GM21526 (cell line): Measurements from ENCODE around the gene CAPN15.

Experiments used
- ATAC-seq: cut with Tn5 transposase; IDR thresholded peaks from one replicate; pipeline ENCODE4 v1.9.1; 2021; ENCODE audit warnings: moderate library complexity; ENCODE audit not compliant: unreplicated experiment, low FRiP score

Gene CAPN15

DNA sequence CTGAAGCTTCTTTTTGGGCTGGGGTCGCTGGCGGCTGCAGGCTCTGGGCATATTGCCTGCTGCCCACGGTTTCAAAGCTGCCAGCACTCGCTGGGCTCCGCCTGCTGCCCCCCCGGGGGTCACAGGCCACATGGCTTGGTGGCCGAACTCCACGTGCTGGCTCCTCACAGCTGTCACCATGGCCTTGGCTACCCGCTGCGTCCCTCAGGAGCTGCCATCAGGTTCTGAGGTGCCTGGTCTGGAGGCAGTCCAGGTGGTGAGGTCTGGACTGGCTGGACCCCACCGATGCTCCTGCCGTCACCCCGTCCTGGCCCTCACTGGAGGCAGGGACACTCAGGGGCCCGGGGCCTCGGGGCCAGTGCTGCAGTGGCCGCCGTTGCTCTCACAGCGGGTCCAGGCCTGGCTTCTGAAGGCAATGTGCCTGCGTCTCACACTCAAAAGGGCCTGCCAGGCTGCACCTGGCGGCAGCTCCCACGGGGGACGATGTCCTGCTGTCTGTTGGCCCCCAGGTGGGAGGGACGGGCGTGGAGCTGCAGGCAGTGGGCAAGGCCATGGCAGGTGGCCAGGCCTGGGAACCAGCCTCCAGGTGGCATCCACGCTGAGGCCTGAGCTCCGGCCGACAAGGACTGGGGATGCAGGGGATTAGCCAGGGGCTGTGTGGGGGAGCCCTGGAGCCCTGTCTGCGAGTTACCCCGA lies 13.3 kb downstream of the CAPN15 start:
- no peak for ATAC-seq

DNA sequence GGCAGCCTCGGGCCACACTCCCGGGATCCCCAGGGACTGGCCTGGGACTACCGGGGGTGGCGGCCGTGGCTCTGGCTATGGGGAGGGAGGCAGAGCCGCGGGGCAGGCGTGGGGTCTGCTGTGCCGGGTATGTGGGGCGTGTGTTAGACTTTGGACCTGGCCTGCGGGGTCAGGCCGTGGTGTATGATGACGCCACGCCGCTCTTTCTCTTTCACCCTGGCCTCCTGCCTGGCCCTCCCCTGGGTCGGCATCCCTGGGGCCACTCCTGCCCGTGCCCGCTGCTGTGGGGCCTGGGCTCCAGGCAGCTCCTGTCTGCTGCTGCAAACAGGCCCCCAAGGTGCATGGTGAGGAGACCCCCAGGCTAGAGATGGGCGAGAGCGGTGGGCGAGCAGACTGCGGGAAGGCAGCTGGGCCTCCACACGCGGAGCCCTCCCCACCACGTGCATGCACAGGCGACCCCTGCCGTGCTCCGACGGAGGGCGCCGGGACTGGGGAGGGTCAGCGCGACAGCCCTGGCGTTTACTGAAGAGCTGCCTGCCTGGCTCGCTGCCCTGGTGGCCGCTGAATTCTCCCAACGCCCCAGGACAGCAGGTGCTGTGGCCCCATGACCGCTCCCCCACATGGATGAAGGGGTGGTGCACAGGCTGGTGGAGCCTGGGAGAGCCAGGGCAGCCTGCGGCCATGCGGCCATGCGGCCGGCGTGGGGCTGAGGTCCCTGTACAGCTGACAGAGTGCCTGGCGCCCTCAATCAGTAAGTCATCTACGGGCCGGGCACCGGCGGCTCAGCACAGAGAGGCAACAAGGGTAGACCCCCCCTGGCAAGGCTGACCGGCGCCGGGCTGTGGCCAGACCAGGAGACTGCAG lies 16.0 kb downstream of the CAPN15 start:
- ATAC-seq: no peak

DNA sequence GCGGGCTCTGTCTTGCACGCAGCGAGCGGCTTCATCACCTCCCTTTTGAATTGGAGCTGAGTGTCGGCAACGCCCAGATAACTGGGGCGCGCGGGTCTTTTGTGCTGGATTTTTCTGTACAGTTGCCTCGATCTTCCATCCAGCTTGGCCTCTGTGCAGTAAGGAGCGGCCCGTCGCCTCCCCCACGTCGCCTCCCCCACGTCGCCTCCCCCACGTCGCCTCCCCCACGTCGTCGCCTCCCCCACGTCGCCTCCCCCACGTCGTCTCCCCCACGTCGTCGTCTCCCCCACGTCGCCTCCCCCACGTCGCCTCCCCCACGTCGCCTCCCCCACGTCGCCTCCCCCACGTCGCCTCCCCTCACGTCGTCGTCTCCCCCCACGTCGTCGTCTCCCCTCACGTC lies 17.0 kb downstream of the CAPN15 start:
- no peak for ATAC-seq

DNA sequence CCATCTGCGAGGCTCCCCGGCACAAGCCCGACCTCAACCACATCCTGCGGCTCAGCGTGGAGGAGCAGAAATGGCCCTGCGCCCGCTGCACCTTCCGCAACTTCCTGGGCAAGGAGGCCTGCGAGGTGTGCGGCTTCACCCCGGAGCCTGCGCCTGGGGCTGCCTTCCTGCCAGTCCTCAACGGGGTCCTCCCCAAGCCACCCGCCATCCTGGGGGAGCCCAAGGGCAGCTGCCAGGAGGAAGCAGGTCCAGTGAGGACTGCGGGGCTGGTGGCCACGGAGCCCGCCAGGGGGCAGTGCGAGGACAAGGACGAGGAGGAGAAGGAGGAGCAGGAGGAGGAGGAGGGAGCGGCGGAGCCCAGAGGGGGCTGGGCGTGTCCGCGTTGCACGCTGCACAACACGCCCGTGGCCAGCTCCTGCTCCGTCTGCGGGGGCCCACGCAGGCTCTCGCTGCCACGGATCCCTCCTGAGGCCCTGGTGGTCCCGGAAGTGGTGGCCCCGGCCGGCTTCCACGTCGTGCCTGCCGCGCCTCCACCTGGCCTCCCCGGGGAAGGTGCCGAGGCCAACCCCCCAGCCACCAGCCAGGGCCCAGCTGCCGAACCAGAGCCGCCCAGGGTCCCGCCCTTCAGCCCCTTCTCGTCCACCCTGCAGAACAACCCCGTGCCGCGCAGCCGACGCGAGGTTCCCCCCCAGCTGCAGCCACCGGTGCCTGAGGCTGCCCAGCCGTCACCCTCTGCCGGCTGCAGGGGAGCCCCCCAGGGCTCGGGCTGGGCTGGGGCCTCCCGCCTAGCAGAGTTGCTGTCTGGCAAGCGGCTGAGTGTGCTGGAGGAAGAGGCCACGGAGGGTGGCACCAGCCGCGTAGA lies 19.6 kb downstream of the CAPN15 start:
- ATAC-seq: no peak

DNA sequence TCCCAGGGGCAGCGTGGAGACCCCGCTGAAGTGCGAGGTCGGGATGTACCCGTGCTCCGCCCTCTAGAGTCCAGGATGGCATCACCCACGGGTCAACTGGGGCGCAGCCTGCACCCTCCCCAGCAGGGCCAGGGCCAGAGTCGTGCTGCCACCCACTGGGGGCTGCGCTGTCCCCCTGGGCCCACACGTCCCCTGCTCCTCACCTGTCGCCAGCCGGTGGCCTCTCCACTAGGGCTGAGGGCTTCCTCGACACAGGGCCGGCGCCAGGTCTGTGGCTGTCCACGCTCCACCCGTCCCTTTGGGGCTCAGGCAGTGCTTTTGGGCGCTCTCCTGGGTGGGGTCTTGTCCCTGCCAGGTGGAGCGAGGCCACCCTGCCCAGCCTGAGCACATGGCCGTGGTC lies 21.1 kb downstream of the CAPN15 start:
- no peak for ATAC-seq

DNA sequence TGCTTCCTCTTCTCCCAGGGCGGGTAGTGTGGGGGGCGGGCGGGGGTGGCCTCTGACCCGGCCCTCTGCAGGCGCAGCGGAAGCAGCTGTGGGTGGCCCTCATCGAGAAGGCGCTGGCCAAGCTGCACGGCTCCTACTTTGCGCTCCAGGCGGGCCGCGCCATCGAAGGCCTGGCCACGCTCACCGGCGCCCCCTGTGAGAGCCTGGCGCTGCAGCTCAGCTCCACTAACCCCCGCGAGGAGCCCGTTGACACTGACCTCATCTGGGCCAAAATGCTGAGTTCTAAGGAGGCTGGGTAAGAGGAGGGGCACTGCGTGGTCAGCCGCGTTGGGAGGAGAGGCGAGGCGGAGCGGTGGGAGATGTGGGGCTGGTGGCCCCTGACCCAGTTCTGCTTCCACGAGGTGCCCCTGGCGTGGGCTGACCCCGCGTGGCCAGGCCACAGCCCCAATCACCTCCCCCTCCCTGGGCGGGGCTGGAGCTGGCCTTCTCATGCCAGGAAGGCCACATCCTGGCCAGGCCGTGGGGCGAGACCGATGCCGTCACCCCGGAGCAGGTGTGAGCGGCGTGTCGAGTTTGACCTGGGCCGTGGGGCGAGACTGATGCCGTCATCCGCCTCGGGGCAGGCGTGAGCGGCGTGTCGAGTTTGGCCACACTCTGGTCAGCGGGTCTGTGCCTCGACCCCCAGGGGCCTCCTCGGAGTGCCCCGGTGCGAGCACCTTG lies 22.2 kb downstream of the CAPN15 start:
- ATAC-seq: no peak

DNA sequence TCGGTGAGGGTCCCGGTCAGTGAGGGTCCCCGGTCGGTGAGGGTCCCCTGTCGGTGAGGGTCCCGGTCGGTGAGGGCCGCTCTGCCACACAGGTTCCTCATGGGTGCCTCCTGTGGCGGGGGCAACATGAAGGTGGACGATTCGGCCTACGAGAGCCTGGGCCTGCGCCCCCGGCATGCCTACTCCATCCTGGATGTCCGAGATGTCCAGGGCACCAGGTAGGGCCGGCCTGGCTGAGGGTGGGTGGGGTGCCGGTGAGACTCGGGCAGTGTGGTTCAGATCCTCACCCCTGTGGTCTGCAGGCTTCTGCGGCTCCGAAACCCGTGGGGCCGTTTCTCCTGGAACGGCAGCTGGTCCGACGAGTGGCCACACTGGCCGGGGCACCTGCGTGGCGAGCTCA lies 23.7 kb downstream of the CAPN15 start:
- no peak for ATAC-seq

DNA sequence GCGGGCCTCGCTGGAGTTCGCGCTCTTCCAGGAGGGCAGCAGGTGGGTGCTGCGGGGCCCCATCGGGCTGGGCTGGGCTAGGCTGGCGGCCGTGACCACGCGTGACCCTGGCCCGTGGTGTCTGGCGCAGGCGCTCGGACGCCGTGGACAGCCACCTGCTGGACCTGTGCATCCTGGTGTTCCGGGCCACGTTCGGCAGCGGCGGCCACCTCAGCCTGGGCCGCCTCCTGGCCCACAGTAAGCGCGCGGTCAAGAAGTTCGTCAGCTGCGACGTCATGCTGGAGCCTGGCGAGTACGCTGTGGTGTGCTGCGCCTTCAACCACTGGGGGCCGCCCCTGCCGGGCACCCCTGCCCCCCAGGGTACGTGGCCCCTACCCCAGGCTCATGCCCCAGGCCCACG lies 24.7 kb downstream of the CAPN15 start:
- no peak for ATAC-seq

DNA sequence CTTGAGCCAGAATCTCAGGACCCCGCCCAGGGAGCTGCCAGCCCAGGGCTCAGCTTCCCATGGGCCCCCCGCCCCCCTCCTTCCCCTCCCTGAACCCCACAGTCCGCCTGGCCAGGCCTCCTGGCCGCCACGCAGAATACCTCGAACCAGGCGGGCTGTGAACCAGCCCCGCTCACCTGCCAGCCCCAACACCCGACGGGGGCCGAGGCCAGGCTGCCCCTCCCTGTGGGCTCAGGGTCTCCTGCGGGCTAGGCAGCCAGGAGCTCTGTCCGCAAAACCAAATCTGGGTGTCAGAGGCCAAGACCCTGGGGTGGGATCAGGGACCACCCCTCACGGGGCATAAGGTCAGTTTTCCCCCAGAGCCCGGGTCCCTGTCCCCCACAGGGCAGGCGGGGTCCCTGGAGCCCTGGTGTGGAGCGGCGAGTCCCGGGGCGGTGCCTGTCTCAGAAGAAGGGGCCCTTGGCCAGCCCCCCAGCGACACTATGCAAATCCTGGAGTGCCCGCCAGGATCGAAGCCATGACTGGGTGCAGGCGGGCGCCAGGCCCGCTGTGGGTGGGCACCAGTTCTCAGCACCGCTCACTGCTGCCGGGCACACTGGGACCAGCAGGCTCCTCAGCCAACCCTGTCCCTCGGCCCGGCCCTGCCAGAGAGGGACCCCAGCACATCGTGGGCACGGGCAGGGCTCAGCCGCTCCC lies 26.2 kb downstream of the CAPN15 start:
- ATAC-seq: no peak

DNA sequence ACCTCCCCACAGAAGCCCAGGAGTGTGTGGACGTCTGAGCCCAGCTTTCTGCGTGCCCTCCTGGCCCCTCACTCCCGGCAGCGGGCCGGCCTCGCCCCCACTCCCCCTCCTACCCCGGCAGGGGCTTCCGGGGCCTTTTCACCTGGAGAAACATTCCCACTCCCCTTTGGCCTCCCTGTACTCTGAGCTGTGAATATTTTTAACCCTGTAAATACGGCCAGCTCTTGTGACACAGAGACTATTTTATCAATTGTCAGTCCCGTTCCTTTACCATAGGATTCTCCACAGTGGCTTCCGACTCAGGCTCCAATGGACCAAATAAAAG lies 26.7 kb downstream of the CAPN15 start:
- no peak for ATAC-seq

DNA sequence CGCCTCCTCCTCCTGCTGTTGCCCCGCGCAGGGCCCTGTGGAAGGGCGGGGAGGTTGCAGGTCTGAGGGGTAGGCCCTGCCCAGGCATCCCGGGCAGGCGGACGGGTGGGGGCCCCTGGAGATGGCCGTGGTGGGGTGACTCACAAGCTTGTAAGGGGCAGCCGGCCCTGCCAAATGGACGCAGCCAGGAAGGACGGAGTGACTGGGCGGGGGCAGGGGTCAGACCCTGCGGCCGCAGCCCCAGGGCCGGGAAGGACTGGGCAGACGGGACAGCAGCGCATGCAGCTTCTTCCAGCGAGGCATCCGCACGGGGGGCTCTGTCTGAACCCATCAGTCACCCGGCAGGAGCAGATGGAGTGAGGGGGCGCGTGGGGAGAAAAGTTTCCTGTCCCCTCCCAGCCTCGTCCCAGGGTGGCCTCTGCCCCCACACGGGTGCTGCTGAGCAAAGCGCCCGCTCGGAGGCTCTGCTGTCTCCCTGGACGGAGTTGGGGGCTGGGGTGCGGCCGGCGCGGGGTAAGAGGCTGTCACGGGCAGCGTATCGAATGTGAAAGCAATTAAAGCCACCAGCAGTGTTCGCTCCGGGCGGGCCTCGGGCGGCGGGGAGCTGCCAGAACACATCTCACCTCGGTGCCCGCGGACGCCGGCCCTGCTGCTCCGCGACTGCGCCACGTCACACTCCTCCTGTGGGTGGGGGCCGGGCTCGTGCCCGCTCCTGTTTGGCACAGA lies 27.3 kb downstream of the CAPN15 start:
- no peak for ATAC-seq

DNA sequence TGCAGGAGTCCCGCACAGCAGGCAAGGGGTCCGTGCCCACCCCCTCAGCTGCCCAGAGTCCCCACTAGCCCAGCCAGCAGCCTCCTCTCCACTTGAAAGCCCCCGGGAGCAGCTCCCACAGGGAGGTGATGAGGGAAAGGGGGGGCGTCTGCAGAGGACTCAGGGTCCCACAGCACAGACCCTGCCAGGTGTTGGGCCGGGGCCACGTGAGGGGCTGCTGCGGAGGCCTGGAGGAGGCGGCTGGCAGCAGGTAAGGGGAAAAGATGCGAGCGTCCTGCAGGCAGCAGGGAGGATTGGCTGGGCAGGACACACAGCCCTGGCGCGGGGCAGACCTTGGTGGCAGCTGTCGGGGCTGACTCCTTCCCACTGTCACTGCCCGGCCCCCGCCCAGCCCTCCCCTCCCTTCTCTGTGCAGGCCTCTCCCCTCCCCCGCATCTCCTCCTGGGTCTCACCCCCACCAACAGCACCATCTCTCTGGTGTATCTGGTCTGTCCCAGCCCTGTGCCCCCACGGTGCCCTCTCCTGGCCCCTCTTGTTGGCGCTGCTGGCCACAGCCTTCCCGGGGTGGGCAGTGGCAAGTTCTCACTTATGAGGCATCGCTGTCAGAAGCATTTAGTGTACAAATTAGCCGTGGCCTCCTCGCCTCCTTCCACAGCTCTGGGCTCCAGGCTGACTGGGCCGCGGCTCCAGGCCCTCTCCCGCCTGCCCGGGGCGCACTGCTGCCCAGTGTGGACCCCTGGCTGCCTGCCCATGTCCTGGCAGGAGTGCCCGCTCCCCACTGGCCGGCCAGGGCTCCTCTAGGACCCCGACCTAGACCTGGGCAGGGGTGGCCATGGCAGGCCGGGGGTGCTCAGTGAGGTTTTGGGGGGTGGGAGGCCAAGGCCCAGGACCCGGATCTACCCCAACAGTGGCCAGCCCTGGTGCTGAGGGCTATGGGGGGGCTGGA lies 28.3 kb downstream of the CAPN15 start:
- ATAC-seq: no peak

DNA sequence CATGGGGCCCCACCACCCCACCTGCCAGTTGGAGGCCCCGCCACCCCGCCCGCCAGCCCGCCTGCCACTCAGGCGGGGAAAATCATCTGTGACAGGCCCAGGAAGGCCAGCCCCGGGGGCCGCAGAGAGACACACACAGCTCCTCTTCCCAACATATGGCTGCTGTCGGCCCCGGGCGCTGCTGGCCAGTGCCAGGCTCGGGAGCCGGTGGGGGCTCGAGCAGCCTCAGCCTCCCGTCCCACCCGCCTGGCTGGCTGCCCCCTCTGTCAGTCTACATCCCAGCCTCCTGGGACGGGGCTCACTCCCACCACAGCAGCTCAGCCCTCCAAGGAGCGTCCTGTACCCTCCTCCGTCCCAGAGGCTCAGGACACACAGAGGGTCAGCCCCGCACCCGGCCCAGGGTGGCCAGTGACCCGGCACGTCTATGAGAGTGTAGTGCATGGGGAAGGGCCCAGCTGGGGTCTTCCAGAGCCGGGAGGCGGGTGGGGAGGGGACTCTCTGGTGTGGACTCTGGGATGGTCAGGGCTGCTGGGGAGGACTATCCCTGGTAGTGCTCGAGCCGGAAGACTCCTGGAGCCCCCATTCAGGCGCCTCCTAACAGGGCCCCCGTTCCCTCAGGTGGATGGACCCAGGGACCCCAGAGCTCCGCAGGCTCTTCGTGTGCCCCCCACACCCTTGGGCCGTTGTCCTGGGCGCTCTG lies 29.1 kb downstream of the CAPN15 start:
- no peak for ATAC-seq

DNA sequence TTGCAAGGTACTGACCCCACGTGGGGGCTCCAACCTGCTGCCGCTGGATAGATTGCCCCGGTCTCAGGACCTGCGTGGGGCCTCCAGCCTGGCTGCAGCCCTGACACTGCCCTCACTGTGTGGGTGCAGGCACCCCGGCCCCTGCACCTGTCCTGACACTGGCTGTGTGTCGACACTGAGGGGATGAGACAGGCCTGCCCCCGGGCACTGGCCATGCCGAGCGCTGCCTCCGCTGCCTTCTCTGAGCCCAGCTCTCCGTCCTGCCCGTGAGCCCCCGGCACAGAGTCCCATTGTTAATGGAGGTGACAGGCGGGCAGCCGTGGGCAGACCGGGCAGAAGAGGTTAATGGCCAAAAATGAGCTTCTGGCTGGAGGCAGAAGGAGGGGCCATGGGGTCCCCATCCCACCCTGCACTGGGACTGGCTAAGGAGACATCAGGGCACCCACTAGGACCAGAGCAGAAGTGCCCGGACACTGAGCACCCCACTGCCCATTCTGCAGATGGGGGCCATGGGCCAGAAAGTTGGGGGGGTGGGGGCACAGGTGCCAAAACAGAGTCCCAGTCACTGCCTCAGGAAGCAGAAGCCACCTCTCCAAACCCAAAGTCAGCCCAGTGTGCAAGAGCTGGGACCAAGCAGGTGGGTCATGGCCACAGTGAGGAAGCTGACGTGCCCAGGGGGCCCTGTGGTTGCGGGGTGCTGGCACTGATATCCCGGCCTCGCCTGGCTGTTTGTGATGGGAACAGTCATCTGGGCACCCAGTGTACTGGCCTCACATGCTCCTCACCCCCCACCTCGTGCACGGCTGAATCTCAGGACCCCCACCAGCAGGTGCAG lies 30.2 kb downstream of the CAPN15 start:
- ATAC-seq: no peak

DNA sequence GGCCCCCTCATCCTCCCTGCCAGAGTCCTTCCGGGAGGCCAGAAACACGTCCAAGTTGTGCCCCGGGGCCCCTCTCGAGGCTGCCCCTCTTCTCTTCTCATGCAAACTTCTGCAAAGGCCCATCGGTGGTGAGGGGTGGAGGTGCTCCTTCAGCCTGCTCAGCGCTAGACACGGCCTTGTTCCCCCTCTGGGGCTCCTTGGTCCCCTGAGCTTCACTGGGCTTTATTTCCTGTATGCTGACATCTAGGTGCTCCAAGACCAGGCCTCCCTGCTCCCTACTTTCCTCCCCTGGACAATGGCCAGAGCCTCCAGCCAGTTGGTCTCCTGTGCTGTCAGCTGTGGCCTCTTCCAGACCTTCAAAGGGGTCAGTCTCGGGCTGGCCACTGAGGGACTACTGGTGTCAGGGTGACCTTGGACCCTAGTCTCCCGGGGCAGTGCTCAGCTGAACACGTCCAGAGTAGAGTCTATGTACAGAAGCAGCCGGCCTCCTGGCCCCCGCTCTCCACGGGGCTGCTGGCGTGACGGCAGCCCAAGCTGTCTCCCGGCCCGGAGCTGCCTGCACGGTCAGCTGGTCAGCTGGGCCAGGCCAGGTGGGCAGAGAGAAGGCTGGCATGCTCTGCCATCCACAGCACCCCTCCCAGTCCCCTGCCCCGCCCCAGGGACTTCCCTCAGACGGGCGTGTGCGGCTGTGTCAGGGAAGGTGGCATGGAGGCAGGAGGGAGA lies 30.9 kb downstream of the CAPN15 start:
- ATAC-seq: no peak

DNA sequence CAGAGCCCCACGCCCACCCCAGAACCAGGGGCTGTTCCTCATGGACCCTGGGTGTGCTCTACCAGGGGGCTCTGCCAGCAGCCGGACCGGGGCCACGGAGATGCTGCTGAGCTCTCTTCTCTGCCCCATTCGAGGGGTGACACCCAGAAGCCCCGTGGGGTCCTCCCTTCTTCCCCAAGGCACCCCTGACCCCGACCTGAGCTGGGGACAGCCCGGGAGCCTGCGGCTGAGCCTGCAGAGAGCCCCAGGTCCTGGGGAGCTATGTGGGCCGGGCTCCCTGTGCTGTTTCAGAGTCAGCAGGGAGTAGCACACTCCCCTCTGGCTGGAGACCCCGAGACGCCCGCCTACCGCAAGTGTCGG lies 31.5 kb downstream of the CAPN15 start:
- no peak for ATAC-seq
